HG02970 (cell line): ENCODE measurements around the gene SRGAP1.

Source experiments
- ATAC-seq: cut with Tn5 transposase; IDR thresholded peaks from one replicate; pipeline ENCODE4 v1.9.1; 2021; ENCODE audit warnings: mild to moderate bottlenecking, moderate library complexity, moderate number of reproducible peaks; ENCODE audit not compliant: unreplicated experiment, low FRiP score

SRGAP1 gene

DNA sequence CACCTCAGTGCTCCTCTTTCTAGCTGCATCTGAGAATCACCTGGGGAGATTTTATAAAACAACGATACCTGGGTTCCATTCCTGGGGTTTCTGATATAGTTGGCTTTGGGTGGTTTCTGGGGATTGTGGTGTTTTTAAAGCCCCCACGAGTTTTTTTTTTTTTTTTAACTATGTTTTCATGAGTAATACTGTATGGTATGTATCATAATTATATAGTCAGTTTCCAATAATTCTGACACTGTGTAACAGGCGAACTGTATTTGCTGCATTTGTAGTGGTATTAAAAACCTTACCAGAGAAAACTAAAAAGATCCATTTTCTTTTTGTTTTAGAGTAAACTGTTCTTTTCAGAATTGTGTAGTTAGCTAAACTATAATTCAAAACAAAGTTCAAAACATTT is 84.9 kb downstream of the SRGAP1 start:
- no peak for ATAC-seq

DNA sequence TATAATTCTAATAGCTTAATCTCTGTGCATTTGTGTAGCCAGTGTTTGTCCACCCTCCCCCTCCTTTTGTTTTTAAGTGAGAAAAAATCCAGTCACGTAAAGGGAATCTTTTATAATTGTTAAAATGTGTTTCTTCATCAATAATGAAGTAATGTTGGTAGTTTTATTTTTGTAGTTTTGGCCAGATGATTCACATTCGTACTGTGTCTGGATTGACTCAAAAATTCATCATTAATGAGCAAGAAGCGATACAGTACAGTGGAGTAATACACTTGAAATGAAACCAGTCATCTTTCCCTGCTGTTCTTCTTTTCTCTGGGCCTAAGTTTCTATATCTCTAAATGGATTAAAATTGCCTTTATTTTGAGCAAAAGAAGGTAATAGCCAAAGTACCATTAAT is 86.5 kb downstream of the SRGAP1 start:
- no peak for ATAC-seq

DNA sequence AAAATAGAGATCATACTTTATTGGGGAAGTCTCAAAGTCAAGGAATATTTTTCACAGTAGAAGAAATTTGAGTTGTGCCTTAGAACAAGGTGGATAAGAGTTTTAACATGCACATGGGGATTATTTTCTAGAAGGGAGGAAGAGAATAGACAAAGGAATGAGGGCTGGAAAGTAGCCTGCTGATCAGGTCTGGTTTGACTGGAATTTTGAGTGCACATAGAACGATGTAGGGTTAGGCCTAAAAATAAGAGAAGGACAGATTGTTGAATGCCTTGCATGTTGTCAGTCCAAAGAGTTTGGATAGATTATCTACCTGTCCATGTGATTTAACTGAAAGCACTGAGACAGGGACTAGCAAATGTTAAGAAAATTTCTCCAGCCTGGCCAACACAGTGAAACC is 87.2 kb downstream of the SRGAP1 start:
- ATAC-seq = no peak

DNA sequence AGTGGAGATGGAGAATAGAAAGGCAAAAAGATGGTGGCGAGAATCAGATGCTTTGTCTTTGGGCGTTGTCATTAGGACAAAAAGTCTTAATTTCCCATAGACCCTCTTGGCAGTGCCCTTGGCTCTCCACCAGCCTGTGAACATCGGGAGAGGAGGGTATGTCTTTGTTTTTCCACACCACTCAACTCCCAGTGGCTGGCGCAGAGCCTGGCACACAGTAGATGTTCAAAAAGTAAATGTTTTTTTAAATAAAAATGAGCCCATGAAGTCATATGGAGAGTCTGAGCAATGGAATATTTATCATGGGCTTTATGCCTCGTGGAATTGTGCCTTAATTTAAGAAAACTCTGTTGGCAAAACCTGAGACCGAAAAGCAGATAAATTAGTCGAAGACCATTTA is 90.4 kb downstream of the SRGAP1 start:
- ATAC-seq = no peak

DNA sequence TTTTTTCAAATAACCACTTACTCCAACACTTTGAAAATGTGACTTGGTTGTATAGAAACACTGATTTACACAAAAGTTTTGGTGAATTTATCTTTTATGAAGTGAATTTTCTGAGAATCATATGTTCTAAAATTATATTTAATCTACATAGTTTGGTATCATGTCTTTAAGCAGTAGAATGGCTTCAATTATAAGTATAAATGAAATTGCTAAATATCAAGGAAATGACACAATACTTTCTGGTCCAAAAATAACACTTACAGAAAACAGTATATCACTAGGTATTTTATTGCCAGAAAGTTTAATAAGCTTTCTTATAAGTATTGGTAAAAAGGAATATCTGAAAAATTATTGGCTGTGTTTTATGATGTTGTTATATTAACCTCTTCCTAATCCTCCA is 90.9 kb downstream of the SRGAP1 start:
- ATAC-seq = no peak

DNA sequence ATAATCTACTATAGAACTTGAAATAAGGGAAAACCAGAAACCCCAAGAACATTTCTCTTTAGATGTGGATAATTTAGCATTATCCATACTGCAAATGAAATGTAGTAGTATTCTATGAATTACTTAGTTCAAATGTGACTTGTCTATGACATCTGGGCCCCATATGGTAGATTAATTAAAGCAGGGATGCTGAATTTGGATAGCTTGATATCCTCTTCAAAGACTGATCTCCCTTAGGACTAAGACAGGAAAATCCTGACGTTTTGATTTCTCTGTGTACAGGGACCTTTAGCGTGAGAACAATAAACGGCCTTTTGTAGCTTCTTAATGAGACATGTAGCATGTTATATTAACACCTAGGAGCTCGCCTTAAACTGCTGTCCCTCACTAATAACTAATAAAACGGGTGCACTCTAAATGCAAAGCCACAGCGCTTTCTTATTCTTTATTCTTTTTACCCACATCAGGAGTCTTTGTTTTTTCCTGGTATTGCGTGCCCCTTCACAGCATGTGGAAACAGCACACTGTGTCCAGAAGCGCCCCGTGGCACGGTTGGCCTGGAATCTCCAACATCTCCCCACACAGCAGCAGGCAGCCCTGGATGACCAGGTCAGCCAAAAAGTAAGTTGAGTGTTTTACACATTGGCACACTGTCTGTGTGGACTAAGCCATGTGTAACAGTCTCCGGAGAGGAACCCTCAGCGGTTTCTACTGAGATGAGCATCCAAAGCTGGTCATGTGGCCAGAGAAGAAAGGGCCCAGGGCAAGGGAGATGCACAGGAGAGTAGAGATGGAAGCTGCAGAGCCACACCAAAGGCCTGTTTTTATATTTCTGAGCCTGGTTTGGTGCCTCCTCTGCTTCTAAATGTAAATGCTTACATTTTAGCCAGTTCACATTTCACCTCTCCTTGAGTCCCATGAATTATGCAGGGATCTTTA is 93.1 kb downstream of the SRGAP1 start:
- ATAC-seq = no peak

DNA sequence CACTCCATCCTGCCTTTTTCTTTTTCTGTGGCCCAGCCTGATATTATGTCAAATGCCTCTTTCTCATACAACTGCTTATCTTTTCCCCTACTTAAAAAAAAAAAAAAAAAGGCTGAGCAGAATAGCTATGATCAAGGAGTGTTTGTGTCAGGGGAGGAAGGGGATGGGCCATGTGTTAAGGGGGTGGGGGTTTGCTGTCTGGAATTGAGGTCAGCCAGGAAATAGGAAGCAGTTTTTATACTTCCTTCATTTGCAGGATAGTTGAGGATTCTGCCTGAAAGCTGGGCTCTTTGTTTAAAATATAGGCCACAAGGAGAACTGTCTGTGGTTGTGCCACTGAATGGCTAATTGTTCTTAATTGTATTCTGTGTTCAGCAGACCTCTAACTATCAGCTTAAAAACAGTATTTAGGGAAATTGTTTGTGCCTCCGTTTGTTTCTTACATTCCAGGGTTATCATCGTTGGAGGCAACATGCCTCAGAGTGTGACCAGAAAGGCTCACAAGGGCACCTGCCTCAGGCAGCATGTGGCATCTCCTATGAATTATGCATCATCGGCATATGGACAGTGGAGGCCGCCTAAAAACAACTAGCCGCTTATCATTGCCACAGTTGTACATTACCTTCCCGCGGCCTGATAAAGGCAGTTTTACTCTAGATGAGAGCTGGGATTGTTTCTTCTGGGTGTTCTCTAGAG is 96.0 kb downstream of the SRGAP1 start:
- ATAC-seq = no peak

DNA sequence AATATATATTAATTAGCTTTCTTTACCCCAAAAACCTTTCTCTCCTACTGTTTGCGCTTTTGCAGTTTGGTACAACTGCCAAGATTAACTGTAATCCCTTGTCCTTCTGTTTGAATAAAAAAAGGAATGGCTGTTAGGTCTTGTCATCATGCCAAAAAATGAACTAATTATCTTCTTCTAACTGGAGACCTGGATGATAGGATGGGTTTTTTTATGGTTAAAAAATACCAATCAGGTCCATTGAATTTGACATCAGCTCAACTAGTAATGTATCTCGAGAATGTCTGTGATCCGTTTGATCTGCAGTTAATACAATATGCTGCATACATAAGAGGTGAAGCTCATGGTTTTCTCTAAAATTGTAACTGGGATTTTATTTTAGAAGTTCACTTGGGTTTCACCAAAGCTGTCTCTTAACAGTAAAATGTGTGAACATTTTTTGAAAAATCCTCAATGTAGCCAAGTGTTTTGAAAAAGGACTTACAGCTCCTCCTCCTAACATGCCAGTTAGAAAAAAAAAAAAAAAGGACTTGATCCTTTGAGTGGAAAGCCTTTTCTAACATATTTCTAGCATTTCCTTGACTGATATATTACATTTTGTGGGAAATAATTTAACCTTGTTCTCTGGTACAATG is 96.8 kb downstream of the SRGAP1 start:
- no peak for ATAC-seq

DNA sequence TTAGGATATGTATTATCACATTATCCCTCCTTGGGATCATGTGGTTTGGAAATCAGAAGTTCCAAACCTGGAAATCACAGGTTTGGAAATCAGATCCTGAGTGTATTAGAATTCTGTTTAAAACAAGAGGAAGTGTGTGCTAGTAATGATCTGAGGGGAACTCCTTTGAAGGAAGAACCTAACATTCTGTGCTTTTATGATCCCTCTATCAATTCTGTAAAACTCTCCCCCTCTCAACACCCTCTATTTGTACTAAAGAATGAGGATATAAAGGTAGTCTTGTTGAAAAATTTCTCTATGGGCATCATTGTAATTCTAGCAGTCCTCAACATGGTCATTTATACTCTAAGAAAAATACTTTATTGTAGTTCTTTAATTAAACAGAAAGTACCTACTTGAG is 97.4 kb downstream of the SRGAP1 start:
- ATAC-seq = no peak

DNA sequence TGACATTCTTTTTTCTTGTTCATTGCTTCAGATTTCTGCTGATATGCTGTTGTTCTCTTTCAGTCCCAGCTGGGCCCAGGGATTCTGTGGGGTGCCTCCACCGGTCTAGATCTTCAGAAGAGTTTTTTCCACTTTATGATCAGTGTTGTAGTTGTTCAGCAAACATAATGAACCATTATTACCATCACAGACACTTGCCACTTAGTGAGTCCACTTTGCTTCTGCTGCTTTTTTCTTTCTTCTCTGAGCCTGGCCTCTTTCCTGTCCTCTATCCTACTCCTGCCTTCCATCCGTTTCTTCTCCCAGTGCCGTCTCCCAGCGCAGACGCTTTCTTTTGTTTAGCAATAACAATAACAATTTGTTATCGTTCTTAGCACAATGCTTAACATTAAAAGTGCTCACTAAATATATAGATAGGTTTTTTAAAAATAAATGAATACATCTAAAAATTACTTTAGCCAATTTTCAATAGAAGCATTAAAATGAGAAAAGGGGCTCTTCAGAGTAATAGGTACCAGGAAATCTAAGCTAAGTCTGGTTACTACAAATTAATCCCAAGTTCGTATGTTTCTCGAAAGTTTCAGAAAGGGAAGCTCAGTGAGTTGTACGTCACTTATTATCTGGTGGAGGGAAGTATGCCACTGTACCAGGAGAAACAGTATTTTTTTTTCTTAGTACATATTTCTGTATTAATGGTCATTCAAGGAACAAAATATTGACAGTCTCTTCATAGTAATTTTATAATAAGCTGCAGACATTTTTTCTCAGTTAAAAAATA is 98.2 kb downstream of the SRGAP1 start:
- no peak for ATAC-seq

DNA sequence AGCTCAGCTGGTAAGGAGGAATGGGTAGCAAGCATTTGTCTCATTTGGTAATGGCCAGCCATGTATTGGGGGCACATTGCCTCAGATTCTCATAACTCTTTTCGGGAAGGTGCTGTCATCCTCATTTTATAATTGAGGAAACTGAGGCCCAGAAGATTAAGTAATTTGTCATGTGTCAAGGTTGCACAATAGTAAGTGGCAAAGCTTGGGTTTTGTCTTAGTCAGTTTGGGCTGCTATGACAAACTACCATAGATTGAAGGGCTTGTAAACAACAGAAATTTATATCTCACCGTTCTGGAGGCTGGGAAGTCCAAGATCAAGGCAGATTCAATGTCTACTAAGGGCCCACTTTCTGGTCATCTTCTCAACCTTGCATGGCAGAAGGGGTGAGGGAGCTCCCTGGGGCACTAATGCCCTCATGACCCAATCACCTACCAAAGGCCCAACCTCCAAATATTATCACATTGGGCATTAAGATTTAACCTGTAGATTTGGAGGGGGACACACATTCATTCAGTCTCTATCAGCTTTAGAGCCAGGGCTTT is 99.6 kb downstream of the SRGAP1 start:
- no peak for ATAC-seq

DNA sequence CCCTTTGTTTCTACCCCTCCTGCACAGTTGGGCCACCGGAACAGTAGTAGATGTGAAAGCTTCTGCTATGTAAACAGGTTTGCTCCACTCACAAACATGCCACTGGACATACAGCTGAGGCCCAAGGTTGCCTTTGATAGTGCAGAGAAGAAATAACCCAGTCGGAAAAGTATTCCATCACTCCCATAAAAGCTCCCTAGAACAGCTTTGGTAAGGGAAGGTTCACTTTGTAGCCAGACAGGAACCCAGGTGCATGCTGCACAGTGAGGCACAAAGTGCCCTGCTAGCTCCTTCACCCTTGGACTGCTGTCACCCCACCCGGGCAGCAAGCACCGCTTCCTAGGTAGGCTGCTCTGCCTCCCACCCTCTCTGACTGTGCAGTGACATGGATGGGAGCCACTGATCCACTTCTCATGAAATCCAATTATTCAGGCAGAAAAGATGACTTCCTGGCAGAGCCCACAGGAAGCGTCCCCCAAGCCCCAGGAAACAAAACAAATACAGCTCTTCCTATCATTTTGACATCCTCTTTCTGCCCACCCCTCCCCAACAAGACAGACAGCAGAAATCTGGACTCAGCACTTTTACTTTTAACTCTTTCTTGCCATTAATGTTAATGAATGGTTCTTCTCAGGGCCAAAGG is 100.2 kb downstream of the SRGAP1 start:
- ATAC-seq = no peak

DNA sequence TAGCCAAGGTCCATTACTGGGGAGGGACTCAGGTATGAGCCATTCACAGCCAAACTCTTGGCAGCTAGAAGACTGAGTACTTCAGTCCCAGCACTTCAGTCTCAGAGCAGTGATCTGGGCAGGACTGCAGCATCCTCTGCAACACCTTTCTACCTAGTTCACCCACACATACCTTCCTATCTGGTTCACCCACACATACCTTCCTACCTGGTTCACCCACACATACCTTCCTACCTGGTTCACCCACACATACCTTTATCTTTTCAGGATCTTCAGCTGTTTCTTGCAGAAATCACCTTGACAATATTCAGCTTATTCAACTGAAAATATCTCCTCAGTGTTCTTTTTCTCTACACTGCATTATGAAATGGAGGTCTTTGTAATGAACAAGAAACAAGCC is 101.3 kb downstream of the SRGAP1 start:
- ATAC-seq = no peak

DNA sequence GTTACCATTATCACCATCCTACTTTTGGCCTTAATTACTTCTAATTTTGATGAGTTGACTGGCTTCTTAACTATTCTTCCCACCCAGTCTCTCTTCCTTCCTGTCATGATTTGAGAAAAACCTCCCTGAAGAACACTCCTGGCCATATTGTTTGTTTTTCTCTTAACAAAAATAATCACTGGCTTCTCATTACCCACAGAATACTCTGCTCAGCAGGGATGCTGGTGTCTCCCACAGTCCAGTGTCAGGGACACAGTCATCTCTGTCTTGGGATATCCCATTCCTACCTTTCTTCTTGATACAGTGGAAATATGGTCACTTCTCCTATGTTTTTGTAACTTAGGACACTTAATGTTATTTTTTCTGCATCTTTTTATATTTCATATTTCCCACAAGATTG is 103.7 kb downstream of the SRGAP1 start:
- ATAC-seq = no peak

DNA sequence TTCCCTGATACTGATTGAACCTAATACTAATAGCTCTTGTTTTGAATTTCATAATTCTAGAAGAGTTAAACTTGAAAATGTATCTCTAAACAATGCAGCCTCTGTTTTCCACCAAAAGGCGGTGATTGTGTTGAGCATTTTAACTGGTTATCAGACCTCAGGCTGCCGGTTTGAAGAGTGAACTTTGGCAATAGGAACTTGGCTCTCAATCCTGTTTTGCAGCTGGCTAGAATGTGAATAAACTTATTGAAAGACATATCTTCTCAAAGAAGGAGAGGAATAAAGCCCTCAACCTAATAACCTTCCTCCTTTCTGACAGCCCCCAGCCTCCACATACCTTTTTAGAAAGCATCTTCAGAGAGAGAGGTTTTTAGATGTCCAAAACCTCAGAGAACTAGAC is 105.4 kb downstream of the SRGAP1 start:
- no peak for ATAC-seq

DNA sequence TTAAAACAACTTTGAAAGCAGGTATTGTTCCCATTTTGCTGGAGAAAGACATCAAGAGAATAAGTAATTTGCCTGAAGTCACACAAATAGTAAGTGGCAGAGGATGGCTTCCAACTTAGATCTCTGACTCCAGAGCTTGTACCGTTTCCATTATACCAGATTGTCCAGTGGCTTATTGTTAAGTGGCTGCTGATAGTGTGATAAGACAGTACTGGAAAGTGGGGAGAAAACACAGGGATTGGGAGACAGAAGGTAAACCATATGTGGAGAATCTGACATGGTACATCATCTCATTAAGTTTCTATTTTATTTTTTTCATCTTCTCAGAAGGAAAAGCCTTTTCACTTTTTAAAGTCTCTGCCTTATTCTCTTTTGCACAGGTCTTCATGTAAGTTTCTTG is 108.5 kb downstream of the SRGAP1 start:
- no peak for ATAC-seq

DNA sequence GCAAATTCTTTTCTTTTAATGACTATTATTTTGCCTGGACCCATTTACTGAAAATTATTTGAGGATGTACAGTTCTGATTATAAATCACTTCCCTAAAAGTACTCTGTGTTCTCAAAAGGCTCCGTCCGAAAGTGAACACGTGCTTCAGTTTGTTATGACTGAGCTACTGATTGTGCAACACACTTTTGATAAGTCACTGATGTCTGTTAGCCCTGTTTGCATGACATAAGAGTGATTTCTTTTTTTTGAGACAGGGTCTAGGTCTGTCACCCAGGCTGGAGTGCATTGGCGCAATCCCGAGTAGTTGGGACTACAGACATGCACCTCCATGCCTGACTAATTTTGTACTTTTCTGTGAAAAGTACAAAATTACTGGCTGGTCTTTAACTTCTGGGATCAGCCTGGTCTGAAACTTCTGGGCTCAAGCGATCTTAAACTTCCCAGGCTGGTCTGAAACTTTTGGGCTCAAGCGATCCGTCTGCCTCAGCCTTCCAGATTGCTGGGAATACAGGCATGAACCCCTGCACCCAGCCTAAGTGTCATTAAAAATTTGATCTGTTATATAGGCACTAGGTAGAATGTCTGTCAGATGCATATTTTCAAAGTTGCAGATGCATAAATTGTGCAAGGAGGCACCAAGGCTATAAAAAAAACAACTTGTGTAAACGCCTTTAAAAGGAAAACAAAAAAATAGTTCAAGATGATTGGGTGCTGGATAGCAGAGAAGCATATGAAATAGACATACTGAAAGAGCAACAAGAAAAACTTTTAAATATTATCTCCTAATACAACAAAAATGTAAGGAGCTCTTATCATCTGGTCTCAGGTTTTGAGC is 111.5 kb downstream of the SRGAP1 start:
- ATAC-seq = no peak

DNA sequence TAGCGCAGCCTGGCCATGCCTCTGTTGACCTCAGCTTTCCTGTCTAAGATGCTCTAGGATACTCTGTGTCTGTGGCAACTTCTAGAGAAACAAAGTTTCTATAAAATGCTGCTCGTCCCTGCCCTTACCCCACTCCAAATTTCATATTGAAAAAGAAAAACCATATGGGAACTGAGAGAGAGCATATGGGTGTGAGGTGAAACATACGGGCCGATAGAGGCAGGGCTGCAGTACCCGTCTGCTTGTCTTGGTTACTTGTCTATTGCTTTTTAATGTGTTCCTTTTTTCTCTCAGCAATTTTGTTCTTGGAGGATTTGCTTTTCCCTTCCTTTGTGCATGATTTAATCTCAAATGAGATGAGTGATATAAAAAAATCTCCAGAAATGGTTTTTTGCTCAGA is 113.0 kb downstream of the SRGAP1 start:
- no peak for ATAC-seq
